H1 (cell line): ENCODE data around the gene ACP2. TPM values are rescaled to one million over a fixed set of nuclear protein-coding genes. Genes with fewer than 3 reads are reported as not detected.
"Not testable (repeated sequence)": the region's sequence is repeated elsewhere in the genome, so short reads cannot be mapped to it uniquely, and the experiment has no call there.

Experiments
- CTCF ChIA-PET: fragments of 300-600 bp; sonication (Branson Sonifier 250); formaldehyde crosslinking; loops from one replicate; lab custom pipeline; 2021; ENCODE audit not compliant: partially characterized antibody; lab: Charles Lee
- POLR2A ChIA-PET: fragments of 300-600 bp; sonication (Branson Sonifier 250); formaldehyde crosslinking; loops from one replicate; lab custom pipeline; 2021; ENCODE audit warnings: inconsistent platforms; ENCODE audit not compliant: partially characterized antibody; lab: Charles Lee
- DNase-seq, 2 experiments: peaks; one replicate each; pipeline versions ENCODE4 v3.0.0 to v3.0.0-alpha.2; 2010 to 2022; ENCODE audit warnings: low spot score in 2 of 2, low read depth in 1 of 2, mixed read lengths in 1 of 2
- FAIRE-seq: peaks from 2 replicates; lab custom pipeline; 2011; peaks lifted over from hg19 to GRCh38; lab: Jason Lieb, UNC
- H2AFZ ChIP-seq: 2 replicates; pipeline ENCODE4 v1.8.1; 2012; ENCODE audit warnings: low read length, inconsistent platforms
- H2AK5ac ChIP-seq: 2 replicates; pipeline ENCODE4 v1.6.1; 2013; ENCODE audit warnings: low read depth, low read length
- H2BK120ac ChIP-seq: replicated peaks from 2 replicates; pipeline ENCODE3; 2013; ENCODE audit warnings: low read depth, low read length, inconsistent platforms
- H2BK12ac ChIP-seq: 2 replicates; pipeline ENCODE4 v1.6.1; 2013; ENCODE audit warnings: low read depth, low read length
- H2BK15ac ChIP-seq: 2 replicates; pipeline ENCODE4 v1.6.1; 2013; ENCODE audit warnings: low read length
- H2BK20ac ChIP-seq: 2 replicates; pipeline ENCODE4 v1.6.1; 2013; ENCODE audit warnings: low read length
- H2BK5ac ChIP-seq: 2 replicates; pipeline ENCODE4 v1.6.1; 2013; ENCODE audit warnings: low read depth, low read length
- H3K14ac ChIP-seq: 2 replicates; pipeline ENCODE4 v1.6.1; 2013; ENCODE audit warnings: inconsistent platforms; ENCODE audit not compliant: insufficient read length
- H3K18ac ChIP-seq: 2 replicates; pipeline ENCODE4 v1.6.1; 2013; ENCODE audit warnings: low read length; ENCODE audit errors: extremely low read depth
- H3K23ac ChIP-seq: 2 replicates; pipeline ENCODE4 v1.6.1; 2013; ENCODE audit warnings: inconsistent platforms; ENCODE audit not compliant: insufficient read length
- H3K23me2 ChIP-seq: 2 replicates; pipeline ENCODE4 v1.6.1; 2013; ENCODE audit warnings: low read depth, low read length
- H3K27ac ChIP-seq: 2 replicates; pipeline ENCODE4 v1.6.1; 2011; ENCODE audit warnings: low read depth, low read length, inconsistent platforms
- H3K27me3 ChIP-seq, 4 experiments: replicated peaks in 1 of 4; 1 replicate in 1 of 4; 2 replicates in 3 of 4; pipeline versions ENCODE4 v1.6.1 to v1.8.1; 2011 to 2013; ENCODE audit warnings: low read length in 3 of 4, mild to moderate bottlenecking in 3 of 4, inconsistent platforms in 2 of 4, mixed read lengths in 2 of 4, moderate library complexity in 1 of 4; ENCODE audit not compliant: control insufficient read depth in 3 of 4, insufficient read depth in 3 of 4; ENCODE audit errors: extremely low read depth in 1 of 4
- H3K36me3 ChIP-seq, 4 experiments: 2 replicates each; pipeline versions ENCODE4 v1.6.1 to v1.8.1; 2011 to 2013; ENCODE audit warnings: mild to moderate bottlenecking in 4 of 4, low read length in 3 of 4, moderate library complexity in 2 of 4, control low read depth in 1 of 4, inconsistent platforms in 1 of 4; ENCODE audit not compliant: insufficient read depth in 4 of 4, control insufficient read depth in 2 of 4
- H3K4ac ChIP-seq: replicated peaks from 2 replicates; pipeline ENCODE3; 2013; ENCODE audit warnings: low read length, low read depth, mixed read lengths, inconsistent platforms; ENCODE audit not compliant: insufficient read length
- H3K4me1 ChIP-seq, 4 experiments: replicated peaks in 1 of 4; 1 replicate in 1 of 4; 2 replicates in 3 of 4; pipeline versions ENCODE4 v1.6.1 to v1.8.1; 2011 to 2013; ENCODE audit warnings: low read length in 3 of 4, inconsistent platforms in 2 of 4, mixed read lengths in 1 of 4; ENCODE audit not compliant: insufficient read depth in 4 of 4, control insufficient read depth in 3 of 4
- H3K4me2 ChIP-seq, 2 experiments: 2 replicates each; pipeline versions ENCODE4 v1.6.1 to v1.8.1; 2011 to 2013; ENCODE audit warnings: low read depth in 2 of 2, low read length in 2 of 2, control low read depth in 1 of 2, inconsistent platforms in 1 of 2, mild to moderate bottlenecking in 1 of 2; ENCODE audit not compliant: insufficient read depth in 1 of 2
- H3K4me3 ChIP-seq, 4 experiments: fragments of 200-600, 300-600 bp in 1 of 4; sonication (generic), shearing (Covaris generic), sonication (Bioruptor Twin) in 1 of 4; 2 replicates each; pipeline versions ENCODE4 v1.5.1 to v1.8.1; 2011 to 2016; ENCODE audit warnings: low read length in 4 of 4, low read depth in 3 of 4, control low read depth in 2 of 4, inconsistent platforms in 2 of 4, mild to moderate bottlenecking in 2 of 4, mixed read lengths in 1 of 4, moderate library complexity in 1 of 4; ENCODE audit not compliant: insufficient read depth in 2 of 4; ENCODE audit errors: extremely low read depth in 1 of 4
- H3K56ac ChIP-seq: replicated peaks from 2 replicates; pipeline ENCODE3; 2013; ENCODE audit warnings: low read depth, mild to moderate bottlenecking, mixed read lengths, low read length, inconsistent platforms; ENCODE audit not compliant: insufficient read length
- H3K79me1 ChIP-seq: 2 replicates; pipeline ENCODE4 v1.6.1; 2013; ENCODE audit warnings: low read depth, low read length, control low read depth
- H3K79me2 ChIP-seq, 2 experiments: 2 replicates each; pipeline versions ENCODE4 v1.6.1 to v1.8.1; 2012 to 2013; ENCODE audit warnings: low read length in 2 of 2, mild to moderate bottlenecking in 2 of 2, inconsistent platforms in 1 of 2; ENCODE audit not compliant: insufficient read depth in 2 of 2, control insufficient read depth in 1 of 2
- H3K9ac ChIP-seq, 4 experiments: replicated peaks in 1 of 4; 1 replicate in 1 of 4; 2 replicates in 3 of 4; pipeline versions ENCODE4 v1.6.1 to v1.8.1; 2011 to 2013; ENCODE audit warnings: low read depth in 3 of 4, low read length in 3 of 4, control low read depth in 2 of 4, mild to moderate bottlenecking in 2 of 4, moderate library complexity in 2 of 4, inconsistent platforms in 1 of 4; ENCODE audit errors: extremely low read depth in 1 of 4
- H3K9me3 ChIP-seq, 2 experiments: 2 replicates each; pipeline versions ENCODE4 v1.6.1 to v1.8.1; 2012 to 2013; ENCODE audit warnings: mild to moderate bottlenecking in 2 of 2, moderate library complexity in 2 of 2, control low read depth in 1 of 2, inconsistent platforms in 1 of 2, low read depth in 1 of 2, low read length in 1 of 2, mixed read lengths in 1 of 2; ENCODE audit not compliant: insufficient read depth in 2 of 2
- H4K20me1 ChIP-seq, 2 experiments: replicated peaks in 1 of 2; 2 replicates each; pipeline versions ENCODE3 to v1.8.1; 2011 to 2013; ENCODE audit warnings: inconsistent platforms in 2 of 2, low read length in 2 of 2, mild to moderate bottlenecking in 1 of 2; ENCODE audit not compliant: insufficient read depth in 2 of 2, control insufficient read depth in 1 of 2
- H4K5ac ChIP-seq: 2 replicates; pipeline ENCODE4 v1.6.1; 2013; ENCODE audit warnings: low read length, low read depth, mixed read lengths, inconsistent platforms; ENCODE audit not compliant: insufficient read length
- H4K8ac ChIP-seq: 2 replicates; pipeline ENCODE4 v1.8.0; 2013; ENCODE audit warnings: mild to moderate bottlenecking, moderate library complexity, low read length, inconsistent platforms; ENCODE audit not compliant: insufficient read depth; ENCODE audit errors: extremely low read depth
- H4K91ac ChIP-seq: replicated peaks from 2 replicates; pipeline ENCODE3; 2013; ENCODE audit warnings: low read length, mixed read lengths, inconsistent platforms; ENCODE audit not compliant: insufficient read length
- CTCF ChIP-seq, 3 experiments: IDR thresholded peaks; 1 replicate in 2 of 3; 2 replicates in 1 of 3; pipeline versions ENCODE4 v1.5.1 to v1.6.1; 2011; ENCODE audit warnings: low read length in 3 of 3, mild to moderate bottlenecking in 3 of 3, inconsistent platforms in 2 of 3, low read depth in 1 of 3, moderate library complexity in 1 of 3; ENCODE audit not compliant: insufficient read depth in 1 of 3; ENCODE audit errors: control extremely low read depth in 1 of 3
- MAFK ChIP-seq: IDR thresholded peaks from 2 replicates; pipeline ENCODE4 v1.6.1; 2012; ENCODE audit warnings: low read depth, mild to moderate bottlenecking, improper control_type of control experiment, low read length
- PHF8 ChIP-seq: fragments of 200-600 bp; sonication (generic); conservative IDR thresholded peaks from 2 replicates; pipeline ENCODE4 v1.7.1; 2012; ENCODE audit warnings: low read depth, mild to moderate bottlenecking, inconsistent platforms, low read length, moderate library complexity
- WGBS, 2 experiments: shearing (Covaris generic) in 1 of 2; methylation state at CpG; one replicate each; pipeline versions ENCODE4 v1.1.6 to v1.1.7; 2013 to 2015; ENCODE audit warnings: low lambda C conversion rate in 2 of 2, mixed read lengths in 2 of 2, inconsistent platforms in 1 of 2, low coverage in 1 of 2, missing lambda C conversion rate in 1 of 2; ENCODE audit not compliant: insufficient replicate concordance in 2 of 2, insufficient coverage in 1 of 2, insufficient read length in 1 of 2; ENCODE audit errors: extremely low coverage in 1 of 2, missing lambda C conversion rate in 1 of 2; 5-methylcytosine and 5-hydroxymethylcytosine counted together
- polyA plus RNA-seq, 7 experiments: library from polyadenylated mRNA; depleted of rRNA in 3 of 7; stranded (reverse) in 5 of 7; unstranded in 2 of 7; fragments of >200 nt in 5 of 7; fragments of 200-250 nt in 2 of 7; gene quantifications; 1 replicate in 5 of 7; 2 replicates in 1 of 7; 4 replicates in 1 of 7; pipeline versions ENCODE4 v1.2.1 to v1.2.3, GENCODE V29; 2011 to 2013; ENCODE audit warnings: missing spikeins in 2 of 7, mixed read lengths in 2 of 7
- total RNA-seq: library from RNA; stranded (reverse); fragmentation: NEBNext Ultra II Directional; extraction: Animal tissue kit (Norgen Biotek cat#: 25700); gene quantifications from 2 replicates; pipeline ENCODE4 v1.2.1, GENCODE V29; 2021

Gene ACP2
- total and polyA plus RNA-seq, 2 of the 8 experiments (the other 6 are each of a cell fraction or from before 2014, with no cell fraction given), result 17.8 to 19.8 TPM

- TF ChIP-seq CTCF (IDR thresholded peaks at IDR 0.05; ENCODE audit: control extremely low read depth in 1 of 3, insufficient read depth in 1 of 3, low read depth in 1 of 3, low read length in 3 of 3), result no peak
- no peak for TF ChIP-seq PHF8
- TF ChIP-seq MAFK, result no peak
These were observed 47.6 kb downstream of the ACP2 start (continued) for GRCh38 chr11:47201015-47201414.

GRCh38 chr11:47198161-47198560 lies 50.5 kb downstream of the ACP2 start:
- H3K9ac ChIP-seq, H4K20me1 ChIP-seq, H2AK5ac ChIP-seq, H3K4me2 ChIP-seq, H3K79me2 ChIP-seq, H3K23ac ChIP-seq, H2AFZ ChIP-seq, FAIRE-seq, H2BK120ac ChIP-seq, H3K4me3 ChIP-seq, H3K56ac ChIP-seq, H3K4ac ChIP-seq, H3K4me1 ChIP-seq, H3K27ac ChIP-seq, H3K27me3 ChIP-seq, H2BK12ac ChIP-seq, H3K36me3 ChIP-seq, H3K9me3 ChIP-seq, H4K8ac ChIP-seq, H2BK20ac ChIP-seq, H3K79me1 ChIP-seq, H4K91ac ChIP-seq, H3K18ac ChIP-seq, H3K23me2 ChIP-seq, H2BK15ac ChIP-seq, H3K14ac ChIP-seq, DNase-seq, H2BK5ac ChIP-seq, H4K5ac ChIP-seq: not testable (repeated sequence)
- 89% methylated on average over 9 of the region's 9 CpGs; no CpG with 5 or more reads in 1 of the 2 experiments for WGBS, 2 experiments
- POLR2A ChIA-PET, result interaction anchor here (0.7 to 3.3 kb wide), 3 partner anchors 11 to 16 kb away, joined by 3 to 14 read pairs (median 10); partner anchors contain the start of genes DDB2 and PACSIN3
- CTCF ChIA-PET, result interaction anchor here (1.0 to 21.5 kb wide), 4 partner anchors 17 to 45 kb away, joined by 4 to 247 read pairs (median 10); partner anchors contain the start of genes ARFGAP2 and PACSIN3
